Parathyroid adenoma (tissue), 2 donors: ENCODE measurements around the gene MEA1.

ENCODE experiments used
- H2AFZ ChIP-seq: fragments of 300-600 bp; sonication (generic); one replicate; pipeline ENCODE4 v1.7.0; 2017; ENCODE audit warnings: antibody characterized with exemption, mild to moderate bottlenecking
- H3K27ac ChIP-seq: fragments of 300-600 bp; sonication (generic); one replicate; pipeline ENCODE4 v1.7.0; 2017
- H3K27me3 ChIP-seq: fragments of 300-600 bp; sonication (generic); one replicate; pipeline ENCODE4 v1.7.0; 2017; ENCODE audit warnings: low read length; ENCODE audit not compliant: control insufficient read depth, insufficient read depth
- H3K36me3 ChIP-seq: fragments of 300-600 bp; sonication (generic); one replicate; pipeline ENCODE4 v1.7.0; 2017; ENCODE audit warnings: low read length; ENCODE audit not compliant: control insufficient read depth, insufficient read depth
- H3K4me1 ChIP-seq: fragments of 300-600 bp; sonication (generic); one replicate; pipeline ENCODE4 v1.7.0; 2017; ENCODE audit warnings: control low read depth
- H3K4me2 ChIP-seq: fragments of 300-600 bp; sonication (generic); one replicate; pipeline ENCODE4 v1.7.0; 2017; ENCODE audit warnings: low read length
- H3K4me3 ChIP-seq: fragments of 300-600 bp; sonication (generic); one replicate; pipeline ENCODE4 v1.7.0; 2017; ENCODE audit warnings: low read depth, low read length
- H3K79me2 ChIP-seq: fragments of 300-600 bp; sonication (generic); one replicate; pipeline ENCODE4 v1.7.0; 2017; ENCODE audit warnings: control low read depth
- H3K9ac ChIP-seq: fragments of 300-600 bp; sonication (generic); one replicate; pipeline ENCODE4 v1.7.0; 2017; ENCODE audit warnings: mild to moderate bottlenecking
- H3K9me3 ChIP-seq: fragments of 300-600 bp; sonication (generic); one replicate; pipeline ENCODE4 v1.7.0; 2017; ENCODE audit warnings: low read length; ENCODE audit not compliant: control insufficient read depth
- CTCF ChIP-seq: fragments of 300-600 bp; sonication (generic); IDR thresholded peaks from one replicate; pipeline ENCODE4 v1.7.0; 2017; ENCODE audit warnings: antibody characterized with exemption, mild to moderate bottlenecking
- donor health status: primary hyperparathyroidism.

MEA1 gene

GRCh38 chr6:43026365-43026764 is 12.6 kb upstream of the MEA1 start:
- Histone ChIP-seq H3K27ac (no peak overlapping the region), H3K79me2 (no peaks in the 10 kb centered on the region), H3K4me3 (no peak overlapping the region), H3K36me3 (no peaks in the 10 kb centered on the region), H2AFZ (no peak overlapping the region), H3K9me3 (no peaks in the 10 kb centered on the region), H3K4me1 (peaks cover 6% of the 10 kb centered on the region), H3K9ac (no peak overlapping the region), H3K27me3 (no peaks in the 10 kb centered on the region), H3K4me2 (no peak overlapping the region)
- TF ChIP-seq CTCF = no peak

- H2AFZ ChIP-seq = no peak overlapping the region
- no peaks in the 10 kb centered on the region for H3K36me3 ChIP-seq
- H3K4me3 ChIP-seq = no peak overlapping the region
- no peaks in the 10 kb centered on the region for H3K9me3 ChIP-seq
- H3K4me1 ChIP-seq = peaks cover 11% of the 10 kb centered on the region
- no peaks in the 10 kb centered on the region for H3K27me3 ChIP-seq
- H3K79me2 ChIP-seq = no peaks in the 10 kb centered on the region
- no peak overlapping the region for H3K27ac ChIP-seq
- no peak overlapping the region for H3K4me2 ChIP-seq
- H3K9ac ChIP-seq = no peak overlapping the region
- TF ChIP-seq CTCF = no peak
Measured at GRCh38 chr6:43024436-43024835, 10.7 kb upstream of the MEA1 start.

- Histone ChIP-seq H3K36me3 (no peaks in the 10 kb centered on the region), H2AFZ (peak within 1 kb of the TSS; percentile 89)
Measured at GRCh38 chr6:43021270-43022047, 7.7 kb upstream of the MEA1 start, which contains the start of gene RRP36. TSS of gene RRP36 (plus strand) at chr6:43021623. CDS start at chr6:43021655, 32 bp downstream.

GRCh38 chr6:43020847-43021246 is 7.1 kb upstream of the MEA1 start:
- peaks cover 22% of the 10 kb centered on the region for H3K4me1 ChIP-seq
- peak overlapping the region; percentile 63 for H3K4me3 ChIP-seq
- H3K27me3 ChIP-seq = no peaks in the 10 kb centered on the region
- no peaks in the 10 kb centered on the region for H3K36me3 ChIP-seq
- peak overlapping the region; percentile 94 for H3K4me2 ChIP-seq
- H3K27ac ChIP-seq = peak overlapping the region; percentile 83
- TF ChIP-seq CTCF = no peak
- no peaks in the 10 kb centered on the region for H3K9me3 ChIP-seq
- peaks cover 16% of the 10 kb centered on the region for H3K79me2 ChIP-seq
- H2AFZ ChIP-seq = peak overlapping the region; percentile 89
- peak overlapping the region; percentile 6 for H3K9ac ChIP-seq

More at GRCh38 chr6:43021270-43022047, 7.7 kb upstream of the MEA1 start, which contains the start of gene RRP36:
- no peak for TF ChIP-seq CTCF
- Histone ChIP-seq H3K9ac (peak within 1 kb of the TSS; percentile 6), H3K9me3 (no peaks in the 10 kb centered on the region), H3K4me2 (peak within 1 kb of the TSS; percentile 94), H3K4me3 (peak within 1 kb of the TSS; percentile 90), H3K27me3 (no peaks in the 10 kb centered on the region), H3K27ac (peak within 1 kb of the TSS; percentile 83), H3K79me2 (peaks cover 10% of the 10 kb centered on the region), H3K4me1 (peaks cover 17% of the 10 kb centered on the region)
